ENCODE results near the gene ZBTB42.
"Not testable (repeated sequence)": the region's sequence is repeated elsewhere in the genome, so short reads cannot be mapped to it uniquely, and the experiment has no call there.

ZBTB42 gene

DNA sequence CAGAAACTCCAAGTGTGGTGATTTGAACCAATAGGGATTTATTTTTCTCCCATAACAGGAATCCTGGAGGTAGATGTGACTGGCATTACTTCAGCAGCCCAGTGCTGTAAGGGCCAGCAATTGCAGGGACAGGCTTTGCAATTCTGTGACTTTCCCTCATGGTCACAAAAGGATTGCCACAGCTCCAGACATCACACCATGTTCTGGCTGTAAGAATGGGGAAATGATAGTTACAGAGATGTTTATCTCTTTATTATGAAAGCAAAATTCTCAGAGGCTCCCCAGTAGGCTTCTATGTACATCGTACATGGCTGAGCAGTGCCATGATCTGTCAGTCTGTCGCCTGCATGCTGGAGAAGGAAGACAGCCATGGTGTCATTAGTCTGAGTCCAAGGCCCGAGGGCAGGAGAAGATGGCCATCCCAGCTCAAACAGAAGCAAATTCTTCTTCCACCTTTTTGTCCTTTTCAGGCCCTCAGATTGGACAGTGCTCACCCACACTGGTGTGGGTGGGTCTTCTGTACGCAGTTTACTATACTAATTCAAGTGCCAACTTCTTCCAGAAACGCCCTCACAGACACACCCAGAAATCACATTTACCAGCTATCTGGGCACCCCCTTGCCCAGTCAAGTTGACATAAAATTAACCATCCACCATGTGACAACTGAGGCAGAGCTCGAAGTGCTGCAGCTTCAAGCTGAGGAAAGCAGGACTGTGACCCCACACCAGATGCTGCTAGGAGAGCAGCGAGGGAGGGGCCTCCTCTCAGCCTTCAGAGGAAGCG lies 17.2 kb downstream of the ZBTB42 start:
- DNase-seq = no peak

DNA sequence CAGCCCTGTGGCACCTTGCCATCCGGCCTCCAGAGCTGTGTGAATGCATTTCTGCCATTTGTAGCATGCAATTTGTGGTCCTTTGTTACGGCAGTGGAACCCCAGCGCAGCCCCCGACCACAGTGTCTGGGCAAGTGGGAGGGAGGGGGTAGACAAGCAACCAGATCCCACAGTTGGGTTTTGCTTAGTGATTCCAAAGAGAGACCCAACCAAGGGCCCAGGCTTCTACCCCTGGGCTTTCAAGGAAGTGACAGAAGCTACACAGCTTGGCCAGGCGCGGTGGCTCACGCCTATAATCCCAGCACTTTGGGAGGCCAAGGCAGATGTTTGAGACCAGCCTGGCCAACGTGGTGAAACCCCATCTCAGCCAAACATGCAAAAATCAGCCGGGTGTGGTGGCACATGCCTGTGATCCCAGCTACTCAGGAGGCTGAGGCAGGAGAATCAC lies 17.8 kb downstream of the ZBTB42 start:
- no peak for DNase-seq

DNA sequence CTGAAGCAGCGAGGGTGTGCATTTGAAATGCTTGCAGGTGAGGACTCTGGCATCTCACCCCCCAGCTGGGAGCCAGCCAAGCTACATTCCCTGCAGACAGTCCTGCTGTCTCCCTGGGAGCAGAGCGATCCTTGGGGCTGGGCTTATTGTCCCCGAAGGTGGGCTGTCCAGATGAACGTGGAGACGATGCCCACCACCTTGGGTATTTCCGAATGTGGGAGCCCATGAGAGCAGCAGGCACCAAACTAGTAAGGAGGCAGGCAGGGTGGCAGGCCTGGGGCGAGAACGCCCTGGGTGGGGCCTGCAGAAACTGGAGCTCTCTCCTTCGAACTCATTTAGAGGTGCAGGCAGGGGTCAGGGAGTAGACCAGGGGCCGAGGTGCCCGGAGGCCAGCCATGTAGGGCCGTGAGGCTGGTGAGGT lies 18.5 kb downstream of the ZBTB42 start:
- DNase-seq = no peak

DNA sequence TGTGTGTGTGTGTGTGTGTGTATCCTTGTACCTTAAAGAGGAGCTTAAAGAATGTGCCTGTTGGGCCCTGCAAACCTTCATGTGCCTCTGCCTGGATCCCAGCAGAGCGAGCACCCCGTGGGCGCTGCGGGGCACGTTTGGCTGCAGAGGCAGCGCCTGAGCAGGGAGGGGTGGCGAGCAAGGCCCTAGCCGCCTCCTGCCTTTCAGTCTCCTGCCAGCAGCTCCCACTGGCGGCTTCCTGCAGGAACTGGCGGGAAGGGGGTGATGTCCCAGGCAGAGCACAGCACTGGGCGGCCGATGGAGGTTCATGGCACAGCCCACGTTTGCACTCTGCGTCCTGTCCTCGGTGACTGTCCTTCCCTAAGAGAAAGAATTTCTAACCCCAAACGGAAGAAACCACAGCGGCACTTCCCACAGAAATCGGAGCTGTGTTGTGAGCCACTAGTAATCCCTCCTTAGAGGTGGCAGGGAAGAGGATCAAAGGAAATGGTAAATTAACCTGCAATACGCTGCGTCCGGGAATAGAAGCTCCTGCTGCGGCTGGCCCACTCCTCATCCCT lies 19.8 kb downstream of the ZBTB42 start:
- DNase-seq = no peak

DNA sequence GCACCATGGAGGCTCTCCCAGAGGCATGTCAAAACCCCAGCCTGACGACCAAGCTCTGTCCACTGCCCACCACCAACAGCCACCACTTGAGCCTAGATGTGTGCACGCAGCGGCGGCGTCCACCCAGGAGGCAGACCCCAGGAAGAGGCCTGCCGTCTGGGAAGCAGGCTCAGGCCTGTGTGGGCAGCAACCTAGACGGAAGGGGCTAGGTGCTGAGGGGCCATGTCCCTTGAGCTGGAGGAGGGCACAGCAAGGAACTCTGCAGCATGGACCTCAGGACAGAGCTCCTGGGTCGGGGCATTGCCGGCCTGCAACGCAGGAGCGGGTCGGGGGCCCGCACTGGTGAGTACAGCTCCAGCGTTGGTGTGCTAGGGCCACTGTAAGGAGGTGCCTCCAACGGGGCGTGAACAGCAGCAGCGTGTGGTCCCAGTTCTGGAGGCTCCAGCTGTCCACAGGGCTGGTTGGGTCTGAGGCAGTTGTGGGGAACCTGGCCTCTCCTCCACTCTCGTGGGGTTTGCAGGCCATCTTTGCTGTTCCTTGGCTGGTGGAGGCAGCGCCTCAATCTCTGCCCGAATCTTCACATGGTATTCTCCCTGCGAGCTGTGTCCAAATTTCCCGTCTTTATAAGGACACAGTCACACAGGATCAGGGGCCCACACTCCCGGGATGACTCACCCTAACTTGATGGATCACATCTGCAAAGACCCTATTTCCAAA lies 20.5 kb downstream of the ZBTB42 start:
- no peak for DNase-seq

DNA sequence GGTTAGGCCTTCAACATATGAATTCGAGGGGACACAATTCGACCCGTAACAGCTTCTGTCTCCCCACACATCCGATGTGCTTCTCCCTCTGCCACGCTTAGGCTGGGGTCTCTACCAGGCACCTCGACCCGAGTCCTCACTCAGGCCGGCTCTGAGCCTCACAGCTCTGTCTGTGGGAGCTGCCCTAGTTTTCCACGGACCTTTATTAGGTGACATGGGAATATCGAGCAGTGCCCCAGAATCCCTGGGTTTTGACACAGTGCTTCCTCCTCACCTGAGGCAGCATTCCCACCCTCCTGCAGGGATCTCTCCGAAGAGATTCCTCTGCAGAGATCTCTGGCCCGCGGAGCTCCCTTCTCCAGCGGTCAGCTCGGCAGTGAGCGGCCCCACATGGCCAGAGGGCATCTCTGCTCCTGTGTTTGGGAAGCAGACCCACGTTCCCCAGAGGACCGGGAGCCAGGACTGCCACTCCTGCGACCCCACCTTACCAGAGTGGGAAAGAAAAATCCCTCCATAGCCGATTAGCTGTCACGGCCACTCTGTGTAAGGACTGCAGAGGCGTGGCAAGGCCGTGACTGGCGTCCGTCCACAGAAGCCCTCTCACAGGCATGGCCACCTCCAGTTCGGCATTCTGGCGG lies 21.2 kb downstream of the ZBTB42 start:
- DNase-seq = no peak

DNA sequence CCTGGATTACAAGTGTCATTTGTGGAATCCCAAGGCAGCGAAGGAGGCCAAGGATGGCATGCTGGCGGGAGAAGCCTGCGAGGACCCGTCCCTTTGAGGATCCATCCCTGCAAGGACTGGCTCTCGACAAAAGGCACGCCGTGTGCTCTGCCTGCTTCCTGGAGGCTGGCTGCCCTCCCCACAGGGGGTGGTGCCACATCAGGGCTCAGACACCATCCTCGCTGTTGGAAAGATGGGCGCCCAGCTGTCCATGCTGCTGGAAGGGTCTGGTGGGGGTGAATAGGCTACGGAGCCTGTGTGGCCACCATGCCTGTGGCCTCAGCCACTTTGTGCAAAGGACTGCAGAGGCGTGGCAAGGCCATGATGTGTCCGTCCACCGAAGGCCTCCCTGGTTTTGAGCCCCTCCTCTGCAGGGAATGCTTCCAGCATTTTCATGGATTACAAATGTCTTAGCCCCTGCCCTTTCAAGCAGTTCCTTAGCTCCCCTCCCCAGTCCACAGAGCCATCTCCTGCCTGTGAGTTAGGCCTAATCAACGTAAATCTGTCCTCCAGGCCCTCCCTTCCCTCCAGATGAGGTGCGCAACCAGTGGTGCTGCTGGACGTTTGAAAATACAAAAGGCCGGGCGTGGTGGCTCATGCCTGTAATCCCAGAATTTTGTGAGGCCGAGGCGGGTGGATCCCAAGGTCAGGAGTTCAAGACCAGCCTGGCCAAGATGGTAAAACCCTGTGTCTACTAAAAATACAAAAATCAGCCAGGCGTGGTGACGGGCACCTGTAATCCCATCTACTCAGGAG lies 22.1 kb downstream of the ZBTB42 start:
- no peak for DNase-seq

DNA sequence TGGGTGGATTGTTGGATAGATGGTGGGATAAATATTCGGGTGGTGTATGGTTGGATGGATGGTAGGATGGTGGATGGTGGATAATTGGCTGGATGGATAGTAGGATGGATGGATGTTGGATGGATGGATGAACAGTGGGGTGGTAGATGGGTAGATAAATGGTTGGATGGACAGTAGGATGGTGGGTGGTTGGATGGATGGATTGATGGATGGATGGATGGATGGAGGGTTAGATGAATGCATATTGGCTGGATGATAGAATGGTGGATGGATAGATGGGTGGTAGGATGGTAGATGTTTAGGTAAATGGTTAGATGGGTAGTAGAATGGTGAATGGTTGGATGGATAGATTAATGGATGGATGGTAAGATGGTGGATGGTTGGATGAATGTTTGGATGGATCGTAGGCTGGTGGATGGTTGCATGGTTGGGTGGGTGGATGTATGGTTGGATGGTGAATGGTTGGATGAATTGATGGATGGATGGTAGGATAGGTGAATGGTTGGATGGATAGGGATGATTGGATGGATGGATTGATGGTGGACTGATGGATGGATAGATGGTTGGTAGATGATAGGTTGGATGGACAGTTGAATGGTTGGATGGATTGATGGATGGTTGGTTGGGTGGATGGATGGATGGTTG lies 23.6 kb downstream of the ZBTB42 start:
- DNase-seq = no peak

DNA sequence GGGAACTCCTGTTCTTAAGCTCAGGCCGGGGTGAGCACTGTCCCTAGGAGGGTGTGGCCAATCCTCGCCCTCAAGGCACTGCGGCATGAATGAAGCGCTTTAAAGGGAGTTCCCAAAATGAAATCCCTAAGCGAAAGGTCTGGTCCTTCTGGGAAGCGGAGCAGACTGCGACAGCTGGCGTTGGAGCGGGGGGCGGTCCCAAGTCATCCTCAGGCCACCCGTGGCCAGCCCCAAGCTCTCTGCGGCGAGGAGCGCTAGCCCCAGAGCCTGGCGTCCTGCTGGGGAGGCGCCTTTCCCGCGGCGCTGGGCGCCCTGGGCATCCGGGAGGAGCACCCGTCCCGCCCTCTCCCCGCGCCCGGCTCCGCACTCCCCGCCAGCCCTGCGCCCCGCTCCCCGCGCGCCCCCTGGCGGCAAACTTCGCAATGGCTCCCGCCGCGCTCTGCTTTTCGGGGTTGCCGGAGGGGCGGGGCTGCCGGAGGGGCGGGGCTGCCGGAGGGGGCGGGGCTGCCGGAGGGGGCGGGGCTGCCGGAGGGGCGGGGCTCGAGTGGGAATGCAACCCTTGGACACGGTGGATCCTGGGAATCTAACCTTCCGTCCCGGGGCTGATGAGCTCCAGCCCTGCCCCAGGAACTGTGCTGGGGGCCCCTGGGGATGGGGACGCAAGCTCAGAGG lies 25.4 kb downstream of the ZBTB42 start:
- DNase-seq = peak; percentile 91

DNA sequence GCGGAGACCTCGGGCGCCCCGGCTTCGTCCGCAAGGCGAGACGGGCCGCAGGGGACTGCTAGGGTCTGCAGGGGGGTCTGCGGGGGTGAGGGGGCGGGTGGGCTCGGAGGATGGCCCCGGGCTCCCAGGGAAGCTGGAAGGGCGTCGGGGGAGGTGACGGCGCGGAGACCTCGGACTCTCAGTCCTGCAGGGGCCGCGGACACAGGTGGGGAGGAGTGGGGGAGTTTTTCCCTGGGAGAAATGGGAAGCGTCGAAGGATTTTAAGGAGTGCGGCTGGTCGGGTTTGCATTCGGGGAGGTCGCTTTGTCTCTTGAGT lies 25.9 kb downstream of the ZBTB42 start:
- DNase-seq = no peak

DNA sequence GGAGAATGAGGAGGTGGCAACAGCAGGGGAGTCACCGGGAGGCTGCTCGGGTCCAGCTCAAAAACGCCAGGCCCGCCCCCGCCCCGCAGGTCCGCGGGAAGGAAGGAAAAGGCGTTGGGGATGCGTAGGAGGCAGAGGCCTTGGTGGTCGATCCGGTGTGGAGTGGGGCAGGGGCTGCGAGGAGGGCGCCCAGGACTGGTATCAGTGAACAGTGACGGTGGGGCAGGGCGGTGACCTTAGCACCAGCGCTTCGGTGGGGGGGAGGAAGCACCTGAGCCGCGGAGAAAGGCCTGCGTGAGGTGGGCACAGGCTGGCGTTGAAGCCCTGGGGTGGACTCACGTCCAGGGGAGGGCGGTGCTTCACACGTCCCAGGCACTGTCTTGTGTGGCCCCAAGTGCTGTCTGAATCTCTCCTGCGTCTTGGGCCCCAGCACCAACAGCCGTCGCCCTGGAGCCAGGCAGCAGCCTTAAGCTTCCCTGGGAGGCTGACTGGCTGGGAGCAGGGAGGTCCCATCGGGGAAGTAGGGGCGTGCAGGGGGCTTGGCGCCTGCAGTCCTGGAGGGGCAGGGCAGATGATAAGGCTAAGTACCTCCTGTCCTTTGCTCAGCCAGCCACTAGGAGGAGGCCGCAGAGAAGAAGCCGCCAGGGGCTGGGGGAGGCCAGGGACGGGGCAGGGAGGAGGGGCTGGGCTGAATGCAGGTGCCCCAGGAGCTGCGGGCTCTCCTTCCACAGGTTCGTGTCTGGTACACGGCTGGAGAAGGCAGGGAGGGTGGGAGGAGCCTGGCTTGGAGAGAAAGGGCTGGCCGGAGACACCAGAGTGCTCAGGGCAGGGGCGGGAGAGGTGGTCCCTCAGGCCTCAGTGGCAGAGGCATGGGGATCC lies 26.5 kb downstream of the ZBTB42 start:
- DNase-seq = peak; percentile 58

DNA sequence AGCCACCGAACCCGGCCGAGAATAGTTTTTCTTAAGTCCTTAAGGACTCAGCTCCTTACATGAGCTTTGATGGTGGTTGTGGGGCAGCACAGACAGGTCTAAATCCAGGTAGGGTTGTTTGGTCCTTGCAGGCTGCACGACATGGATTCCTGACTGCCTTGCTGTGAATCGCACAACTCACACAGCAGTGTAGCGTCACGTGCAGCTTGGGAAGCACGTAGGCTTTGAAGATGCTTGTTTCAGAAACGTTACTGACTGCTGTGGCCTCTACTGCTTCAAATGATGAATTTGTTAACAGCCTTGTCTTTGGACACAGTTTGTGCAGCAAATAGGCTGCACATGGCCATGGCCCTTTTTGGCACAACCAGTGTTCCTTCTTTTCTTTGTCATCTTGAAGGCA lies 29.9 kb downstream of the ZBTB42 start:
- no peak for DNase-seq

DNA sequence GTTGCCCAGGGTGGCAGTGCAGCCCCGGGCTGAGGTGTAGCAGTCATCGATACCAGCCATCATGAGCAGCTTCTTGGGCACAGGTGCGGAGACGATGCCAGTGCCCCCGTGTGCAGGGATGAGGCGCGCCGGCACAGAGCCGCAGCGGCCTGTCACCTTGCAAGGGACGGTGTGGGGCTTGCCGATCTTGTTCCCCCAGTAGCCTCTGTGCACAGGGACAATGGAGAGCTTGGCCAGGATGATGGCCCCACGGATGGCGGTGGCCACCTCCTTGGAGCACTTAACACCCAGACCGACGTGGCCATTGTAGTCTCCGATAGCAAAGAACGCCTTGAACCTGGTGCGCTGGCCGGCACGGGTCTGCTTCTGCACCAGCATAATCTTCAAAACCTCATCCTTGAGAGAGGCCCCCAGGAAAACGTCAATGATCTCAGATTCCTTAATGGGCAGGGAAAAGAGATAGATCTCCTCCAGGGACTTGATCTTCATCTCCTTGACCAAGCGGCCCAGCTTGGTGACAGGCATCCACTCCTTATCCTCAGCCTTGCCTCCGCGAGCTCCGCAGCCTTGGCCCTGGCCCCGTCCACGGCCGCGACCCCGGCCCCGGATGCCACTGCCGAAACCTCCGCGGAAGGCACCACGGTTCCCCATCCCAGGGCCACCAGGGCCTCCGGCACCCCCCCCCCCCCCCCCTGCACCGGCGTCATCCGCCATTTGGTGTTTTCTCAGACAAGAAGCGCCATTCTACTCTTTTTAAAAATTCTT lies 35.5 kb downstream of the ZBTB42 start:
- DNase-seq = not testable (repeated sequence)

DNA sequence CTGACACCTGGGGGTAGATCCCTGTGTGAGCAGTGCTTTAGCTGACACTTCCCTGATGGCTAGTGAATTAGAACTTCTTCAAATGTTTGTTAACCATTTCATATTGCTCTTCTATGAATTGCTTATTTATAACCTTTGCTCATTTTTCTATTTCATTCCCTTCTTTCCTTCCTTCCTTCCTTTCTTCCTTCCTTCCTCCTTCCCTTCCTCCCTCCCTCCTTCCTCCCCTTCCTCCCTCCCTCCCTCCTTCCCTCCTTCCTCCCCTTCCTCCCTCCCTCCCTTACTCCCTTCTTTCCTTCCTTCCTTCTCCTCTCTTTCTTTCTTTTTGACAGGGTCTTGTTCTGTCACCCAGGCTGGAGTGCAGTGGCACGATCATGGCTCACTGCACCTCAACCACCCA lies 40.8 kb downstream of the ZBTB42 start:
- DNase-seq = no peak

DNA sequence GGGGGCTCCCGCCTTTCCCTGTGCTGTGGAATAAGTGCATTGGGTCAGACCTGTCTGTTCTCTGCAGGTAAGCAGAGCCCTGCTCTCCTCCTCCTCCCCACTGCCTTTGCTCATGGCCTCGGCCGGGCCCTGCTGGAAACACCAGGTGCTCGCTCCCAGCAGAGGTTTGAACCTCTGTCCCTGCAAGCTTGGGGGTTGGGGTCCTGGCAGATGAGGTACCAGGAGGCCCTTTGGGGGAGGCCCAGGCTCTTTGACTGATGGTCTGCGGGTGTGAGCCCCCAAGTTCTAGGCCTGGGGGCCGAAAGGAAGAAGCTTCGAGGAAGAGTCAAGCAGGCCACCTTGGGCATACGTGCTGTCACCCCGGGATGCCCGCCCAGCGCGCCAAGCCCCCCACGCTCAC lies 42.1 kb downstream of the ZBTB42 start:
- DNase-seq = no peak

DNA sequence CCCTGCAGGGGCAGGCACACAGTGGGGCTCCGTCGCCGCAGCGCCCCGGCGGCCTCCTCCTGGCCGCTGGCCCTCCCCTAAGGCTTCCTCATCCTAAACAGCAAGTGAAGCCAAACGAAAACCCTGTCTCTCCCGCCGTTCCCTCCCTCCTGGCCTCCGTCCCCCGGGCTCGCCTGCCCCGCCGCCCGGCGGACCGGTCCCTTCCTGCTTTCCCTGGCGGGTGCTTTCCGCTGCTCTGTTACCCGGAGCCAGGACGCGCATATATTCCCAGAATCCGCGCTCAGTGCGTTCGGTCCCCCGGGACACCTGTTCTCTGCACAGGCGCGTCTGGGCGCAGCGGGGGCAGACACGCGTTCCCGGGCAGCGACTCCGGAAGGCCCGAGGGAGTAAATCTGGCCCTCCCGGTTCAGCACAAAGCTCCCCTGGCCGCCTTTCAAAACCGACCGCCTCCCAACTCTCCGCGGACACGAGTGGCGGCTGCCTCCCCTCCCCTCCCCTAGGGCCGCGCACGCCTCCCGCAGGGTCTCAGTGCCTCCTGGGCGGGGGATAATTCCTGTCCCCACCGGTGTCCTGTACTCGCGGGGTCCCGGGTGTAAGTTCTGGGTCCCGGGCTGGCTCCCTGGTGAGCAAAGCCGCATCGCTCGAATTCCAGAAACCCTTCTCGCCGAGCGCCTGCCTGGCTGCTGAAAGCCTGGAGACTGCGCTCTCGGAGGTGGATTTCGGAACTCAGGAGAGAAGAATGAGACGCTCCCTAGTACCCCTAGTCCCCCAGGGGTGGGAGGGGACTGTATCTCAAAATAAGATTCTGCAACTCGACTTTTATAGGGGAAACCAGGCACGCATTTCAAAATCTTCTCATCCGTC lies 42.8 kb downstream of the ZBTB42 start:
- no peak for DNase-seq

DNA sequence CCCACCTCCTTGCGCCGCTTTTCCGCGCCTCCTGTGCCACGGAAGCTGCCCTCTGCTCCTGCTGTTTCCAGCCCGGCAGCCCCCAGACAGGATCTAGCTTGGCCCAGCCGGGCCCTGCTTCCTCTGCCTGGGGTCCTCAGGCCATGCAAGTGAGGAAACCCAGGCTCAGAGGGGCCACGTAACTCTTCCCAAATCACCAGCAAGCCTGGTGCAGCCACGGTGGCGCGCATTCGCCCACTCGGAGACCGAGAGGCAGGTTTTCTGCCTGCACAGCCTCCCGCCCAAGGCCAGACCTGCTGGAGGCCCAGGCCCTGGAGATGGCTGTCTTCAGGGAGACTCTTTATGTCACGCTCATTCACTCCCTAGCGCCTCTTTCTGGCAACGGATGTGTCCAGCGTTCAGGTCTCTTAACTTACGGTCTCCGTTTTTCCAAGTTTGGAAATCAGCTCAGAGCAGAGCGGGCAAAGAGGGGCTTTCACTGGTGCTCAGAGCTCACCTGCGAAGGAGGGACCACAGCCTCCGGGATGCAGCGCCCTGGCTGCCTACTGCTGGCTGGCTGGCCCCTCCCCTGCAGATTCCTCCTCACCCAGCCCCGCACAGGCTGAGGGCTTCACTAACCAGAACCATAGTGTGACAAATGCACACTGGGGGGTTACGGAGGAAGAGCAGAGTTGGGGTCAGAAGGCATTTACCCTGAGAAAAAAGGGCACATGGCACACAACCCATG lies 43.6 kb downstream of the ZBTB42 start:
- no peak for DNase-seq

DNA sequence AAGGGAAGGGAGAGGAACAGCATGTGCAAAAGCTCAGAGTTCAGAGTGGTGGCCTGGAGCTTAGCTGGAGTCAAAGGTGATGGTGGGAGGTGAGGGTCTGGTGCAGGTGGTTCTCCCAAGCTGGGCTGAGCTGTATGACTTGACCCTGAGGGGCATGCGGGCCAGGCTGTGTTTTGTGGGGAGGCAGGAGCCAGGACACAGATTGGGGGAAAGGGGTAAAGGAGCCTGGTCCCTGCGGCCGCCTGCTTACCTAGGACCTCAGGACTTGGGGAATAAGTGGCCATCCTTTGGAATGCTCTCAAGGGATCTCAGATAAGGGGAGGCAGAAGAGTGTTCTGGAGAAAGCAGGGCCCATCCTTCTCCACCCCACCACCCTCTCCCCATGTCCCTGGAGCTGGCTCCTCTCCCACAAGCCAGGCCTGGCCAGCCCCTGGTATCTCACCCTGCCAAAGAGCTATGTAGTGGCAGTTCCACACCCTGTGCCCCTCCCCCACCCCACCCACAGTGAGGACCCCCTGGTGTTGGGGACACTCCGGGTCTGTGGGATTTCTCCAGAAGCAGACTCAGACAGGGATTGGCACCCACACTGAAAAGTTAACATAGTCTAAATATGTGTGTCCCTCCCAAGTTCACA lies 44.2 kb downstream of the ZBTB42 start:
- DNase-seq = no peak

Data from stimulated activated naive CD4-positive, alpha-beta T cell treated with Interleukin-2 at 50 U/mL for 16 hours (primary cell).